NCI-H446 treated with DMSO at 0.1 percent for 48 hours (cell line): ENCODE results near the gene TNRC6A.
"Not testable (repeated sequence)": the region's sequence is repeated elsewhere in the genome, so short reads cannot be mapped to it uniquely, and the experiment has no call there.

Experiments
- DNase-seq: peaks from one replicate; lab custom pipeline; 2025; lab: John Stamatoyannopoulos, UW

Gene TNRC6A

DNA sequence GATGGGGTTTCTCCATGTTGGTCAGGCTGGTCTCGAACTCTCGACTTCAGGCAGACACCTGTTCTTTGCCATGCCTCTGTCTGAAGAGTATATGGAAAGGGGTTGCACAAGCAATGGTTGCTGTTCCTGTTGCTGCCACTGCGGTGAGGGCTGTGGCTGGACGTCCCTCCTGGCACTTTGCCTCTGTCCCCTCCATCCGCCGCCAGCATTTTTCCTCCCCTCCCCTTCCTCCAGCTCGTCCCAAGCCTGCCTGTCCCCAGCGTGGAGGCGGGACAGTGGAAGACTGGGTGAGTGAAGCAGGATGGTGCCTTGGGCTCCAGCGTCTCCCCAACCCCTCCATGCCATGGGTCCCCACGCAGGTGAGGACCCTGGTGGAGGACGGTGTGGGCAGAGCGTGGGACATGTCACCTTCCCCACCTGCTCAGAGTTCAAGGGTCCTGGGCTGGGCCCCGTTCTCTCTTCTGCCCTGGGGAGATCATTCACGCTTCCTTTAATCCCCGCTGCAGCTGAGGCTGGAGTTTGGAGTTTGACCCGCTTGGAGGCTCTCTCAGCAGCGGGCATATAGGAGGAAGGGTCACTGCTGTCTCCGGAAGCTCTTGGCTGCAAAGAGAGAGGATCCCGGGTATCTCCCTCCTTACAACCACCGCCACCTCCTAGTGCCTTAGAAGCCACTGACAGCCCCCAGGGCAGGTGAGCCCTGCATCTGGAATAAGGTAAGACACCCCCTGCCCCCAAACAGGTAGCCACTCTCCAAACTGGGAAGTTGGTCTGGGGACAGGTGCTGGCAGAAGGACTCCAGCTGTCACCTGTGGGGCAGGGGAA lies 116.5 kb downstream of the TNRC6A start, which contains the start of gene SLC5A11:
SLC5A11 (plus strand) TSS at position 238 of the 822 bp plus-strand sequence. CDS start 12,681 bp downstream, outside the sequence.
- no peak for DNase-seq

DNA sequence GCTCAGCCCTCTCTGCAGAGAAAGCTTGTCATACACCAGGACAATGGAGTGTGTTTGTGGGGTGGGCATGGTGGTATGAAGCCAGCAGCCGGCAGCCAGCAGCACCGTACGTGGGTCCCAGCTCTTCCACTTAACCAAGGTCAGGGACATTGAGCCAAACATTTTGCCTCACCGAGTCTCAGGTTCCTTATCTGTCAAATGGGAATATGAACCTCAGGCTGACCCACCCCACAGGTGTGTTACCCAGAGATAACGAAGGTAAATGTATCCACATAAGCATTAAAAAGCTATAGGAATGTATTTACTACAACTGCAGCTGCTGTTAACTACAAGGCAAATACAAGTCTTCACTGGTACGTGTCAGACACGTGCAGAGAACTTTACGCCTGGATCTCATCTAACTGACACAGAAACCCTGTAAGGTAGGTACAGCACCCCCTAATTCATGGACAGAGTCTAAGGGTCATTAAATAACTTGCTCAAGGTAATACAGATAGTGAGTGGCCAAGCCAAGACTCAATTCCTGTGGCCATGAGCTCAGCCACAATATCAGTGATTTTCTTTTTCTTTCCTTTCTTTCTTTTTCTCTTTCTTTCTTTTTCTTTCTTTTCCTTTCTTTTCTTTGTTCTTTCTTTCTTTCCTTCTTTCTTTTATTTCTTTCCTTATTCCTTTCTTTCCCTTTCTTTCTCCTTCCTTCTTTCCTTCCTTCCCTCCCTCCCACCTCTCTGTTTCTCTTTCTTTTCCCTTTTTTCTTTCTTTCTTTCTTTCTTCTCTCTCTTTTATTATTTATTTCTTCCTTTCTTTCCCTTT lies 117.3 kb downstream of the TNRC6A start:
- DNase-seq = no peak

GRCh38 chr16:24847358-24847664 lies 117.9 kb downstream of the TNRC6A start:
- DNase-seq = no peak

- DNase-seq = no peak
Measured at GRCh38 chr16:24848065-24848464, 118.6 kb downstream of the TNRC6A start.

GRCh38 chr16:24849641-24850040 lies 120.2 kb downstream of the TNRC6A start:
- no peak for DNase-seq

GRCh38 chr16:24850289-24850938 lies 121.0 kb downstream of the TNRC6A start:
- no peak for DNase-seq

- DNase-seq = no peak
Measured at GRCh38 chr16:24851700-24852099, 122.2 kb downstream of the TNRC6A start.

- no peak for DNase-seq
Measured at GRCh38 chr16:24852281-24852721, 122.8 kb downstream of the TNRC6A start.

DNA sequence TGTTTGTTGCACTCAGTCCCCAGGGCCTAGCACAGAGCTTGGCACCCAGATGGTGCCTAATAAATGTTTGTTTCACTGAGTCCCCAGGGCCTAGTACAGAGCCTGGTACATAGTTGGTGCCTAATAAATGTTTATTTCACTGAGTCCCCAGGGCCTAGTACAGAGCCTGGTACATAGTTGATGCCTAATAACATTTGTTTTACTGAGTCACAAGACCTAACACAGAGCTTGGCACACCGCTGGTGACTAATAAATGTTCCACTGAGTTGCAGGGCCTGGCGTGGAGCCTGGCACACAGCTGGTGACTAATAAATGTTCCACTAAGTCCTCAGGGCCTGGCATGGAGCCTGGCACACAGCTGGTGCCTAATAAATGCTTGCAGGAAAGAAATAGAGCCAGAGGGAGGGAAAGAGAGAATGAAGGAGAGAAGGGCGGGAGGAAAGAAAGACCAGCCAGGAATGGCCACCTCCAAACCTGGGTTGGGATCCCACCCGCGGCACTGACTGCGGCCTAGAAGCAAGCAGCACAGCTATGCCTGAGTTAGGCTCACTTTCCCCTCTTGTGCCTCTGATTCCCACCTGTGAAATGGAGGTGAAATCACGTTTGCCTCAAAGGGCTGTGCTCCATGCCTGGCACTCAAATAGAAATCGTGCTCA lies 123.8 kb downstream of the TNRC6A start:
- peak; percentile 1 for DNase-seq

- DNase-seq = peak; percentile 25
Measured at GRCh38 chr16:24853830-24854229, 124.4 kb downstream of the TNRC6A start.

GRCh38 chr16:24854607-24855171 lies 125.2 kb downstream of the TNRC6A start:
- no peak for DNase-seq

DNA sequence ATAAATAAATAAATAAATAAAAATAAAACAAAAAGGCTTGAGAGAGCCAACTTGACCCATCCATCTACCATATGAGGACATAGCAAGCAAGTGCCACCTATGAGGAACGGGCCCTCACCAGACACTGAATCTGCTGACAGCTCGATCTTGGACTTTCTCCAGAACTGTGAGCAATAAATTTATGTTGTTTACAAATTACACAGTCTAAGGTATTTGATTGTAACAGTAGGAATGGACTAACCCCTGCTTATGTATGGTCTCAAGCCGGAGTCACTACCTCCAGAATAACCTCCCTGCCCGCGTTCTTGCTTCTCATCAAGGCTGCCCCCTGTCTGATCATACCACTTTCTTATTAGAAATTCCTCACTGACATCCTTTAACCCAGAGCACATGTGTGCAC lies 126.2 kb downstream of the TNRC6A start:
- no peak for DNase-seq

GRCh38 chr16:24856871-24857270 lies 127.4 kb downstream of the TNRC6A start:
- DNase-seq = not testable (repeated sequence)

DNA sequence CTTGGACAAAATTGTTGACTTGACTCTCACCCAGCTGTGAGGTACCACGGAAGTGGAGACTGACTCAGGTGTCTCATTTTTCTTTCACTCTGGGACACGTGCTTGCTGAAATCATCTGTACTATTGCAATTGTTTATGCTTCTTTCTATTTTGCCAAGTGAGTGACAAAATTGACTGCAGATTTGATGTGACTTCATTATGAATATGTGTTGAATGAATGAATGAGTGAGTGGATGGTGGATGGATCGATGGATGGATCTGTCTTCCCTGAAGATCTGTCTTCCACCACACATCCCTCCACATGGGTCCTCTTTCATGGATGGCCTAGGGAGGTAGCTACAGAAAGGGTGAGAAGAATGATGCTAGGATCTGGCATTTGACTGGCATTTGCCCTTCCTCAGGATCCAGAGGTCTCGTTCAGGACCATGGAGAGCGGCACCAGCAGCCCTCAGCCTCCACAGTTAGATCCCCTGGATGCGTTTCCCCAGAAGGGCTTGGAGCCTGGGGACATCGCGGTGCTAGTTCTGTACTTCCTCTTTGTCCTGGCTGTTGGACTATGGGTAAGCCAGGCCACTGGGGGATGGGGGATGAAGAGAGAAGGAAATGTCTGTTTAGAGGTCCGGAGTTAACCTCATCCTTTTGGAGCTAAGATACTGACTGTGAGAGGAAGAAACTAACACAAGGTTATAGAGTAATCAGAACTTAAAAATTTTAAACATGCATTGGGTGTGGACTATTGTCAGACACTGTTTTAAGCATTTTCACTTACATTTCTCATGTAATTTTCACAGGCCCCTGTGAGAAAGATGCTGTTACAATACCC lies 129.0 kb downstream of the TNRC6A start:
- DNase-seq = no peak

DNA sequence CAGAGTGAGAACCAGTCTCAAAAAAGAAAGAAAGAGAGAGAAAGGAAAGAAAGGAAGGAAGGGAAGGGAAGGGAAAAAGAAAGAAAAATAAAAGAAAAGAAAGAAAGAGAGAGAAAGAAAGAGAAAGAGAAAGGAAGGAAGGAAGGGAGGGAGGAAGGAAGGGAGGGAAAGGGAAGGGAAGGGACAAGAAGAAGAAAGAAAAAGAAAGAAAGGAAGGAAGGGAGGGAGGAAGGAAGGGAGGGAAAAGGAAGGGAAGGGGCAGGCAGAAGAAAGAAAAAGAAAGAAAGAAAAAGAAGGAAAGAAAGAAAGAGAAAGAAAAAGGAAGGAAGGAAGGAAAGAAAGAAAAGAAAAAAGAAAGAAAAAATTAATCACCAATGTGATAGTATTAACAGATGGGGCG lies 132.0 kb downstream of the TNRC6A start:
- no peak for DNase-seq

- DNase-seq = no peak
Measured at GRCh38 chr16:24863582-24864437, 134.4 kb downstream of the TNRC6A start.

GRCh38 chr16:24869033-24869432 lies 139.6 kb downstream of the TNRC6A start:
- DNase-seq = no peak

GRCh38 chr16:24871891-24872290 lies 142.4 kb downstream of the TNRC6A start:
- no peak for DNase-seq

DNA sequence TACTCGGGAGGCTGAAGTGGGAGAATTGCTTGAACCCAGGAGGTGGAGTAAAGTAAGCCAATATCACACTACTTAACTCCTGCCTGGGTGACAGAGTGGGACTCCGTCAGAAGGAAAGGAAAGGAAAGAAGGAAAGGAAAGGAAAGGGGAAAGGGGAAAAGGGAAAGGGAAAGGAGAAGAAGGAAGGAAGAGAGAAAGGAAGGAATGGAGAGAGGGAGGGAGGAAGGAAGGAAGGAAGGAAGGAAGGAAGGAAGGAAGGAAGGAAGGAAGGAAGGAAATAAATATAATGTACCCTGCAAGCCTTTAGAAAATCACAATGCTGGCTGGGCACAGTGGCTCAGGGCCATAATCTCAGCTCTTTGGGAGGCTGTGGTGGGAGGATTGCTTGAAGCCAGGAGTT lies 143.6 kb downstream of the TNRC6A start:
- DNase-seq = no peak

DNA sequence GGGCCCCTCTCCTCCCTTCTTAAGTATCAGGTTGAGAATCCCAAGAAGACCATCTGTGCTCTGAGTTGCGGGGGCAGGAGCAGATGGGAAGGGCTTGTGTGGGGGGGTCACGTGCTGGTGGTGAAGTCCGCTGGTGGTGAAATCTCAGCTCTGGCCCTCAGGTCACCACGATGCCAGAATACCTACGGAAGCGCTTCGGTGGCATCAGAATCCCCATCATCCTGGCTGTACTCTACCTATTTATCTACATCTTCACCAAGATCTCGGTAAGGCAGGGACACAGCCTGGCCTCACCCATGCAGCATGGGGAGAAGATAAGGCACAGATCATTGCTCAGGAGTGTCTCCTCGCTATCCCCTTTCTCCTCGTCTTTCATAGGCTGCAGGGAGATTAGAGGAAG lies 146.0 kb downstream of the TNRC6A start:
- no peak for DNase-seq
